ENCODE data around the gene RESP18.
A peak's percentile ranks its signal among the peaks of the same experiment; 100 is the strongest.
"Not testable (repeated sequence)": the region's sequence is repeated elsewhere in the genome, so short reads cannot be mapped to it uniquely, and the experiment has no call there.

The RESP18 gene

GRCh38 chr2:219290381-219291171 is 42.0 kb downstream of the RESP18 start:
- no peak for DNase-seq

- no peak for DNase-seq
These were observed 42.8 kb downstream of the RESP18 start for GRCh38 chr2:219289537-219290361.

GRCh38 chr2:219289195-219289536 is 43.4 kb downstream of the RESP18 start:
- DNase-seq = no peak

- no peak for DNase-seq
These were observed 44.8 kb downstream of the RESP18 start for GRCh38 chr2:219287580-219288265.

GRCh38 chr2:219287116-219287440 is 45.5 kb downstream of the RESP18 start:
- not testable (repeated sequence) for DNase-seq

- DNase-seq = no peak
These were observed 46.0 kb downstream of the RESP18 start for GRCh38 chr2:219286436-219287115.

GRCh38 chr2:219285894-219286425 is 46.6 kb downstream of the RESP18 start:
- no peak for DNase-seq

GRCh38 chr2:219285373-219285735 is 47.2 kb downstream of the RESP18 start:
- DNase-seq = no peak

GRCh38 chr2:219284501-219285372 is 47.8 kb downstream of the RESP18 start:
- DNase-seq = no peak

GRCh38 chr2:219282943-219283581 is 49.5 kb downstream of the RESP18 start:
- no peak for DNase-seq

GRCh38 chr2:219282375-219282774 is 50.2 kb downstream of the RESP18 start:
- DNase-seq = no peak

GRCh38 chr2:219281588-219281987 is 51.0 kb downstream of the RESP18 start:
- DNase-seq = no peak

GRCh38 chr2:219280651-219281050 is 51.9 kb downstream of the RESP18 start:
- no peak for DNase-seq

- no peak for DNase-seq
These were observed 52.5 kb downstream of the RESP18 start for GRCh38 chr2:219279916-219280516.

GRCh38 chr2:219279151-219279915 is 53.2 kb downstream of the RESP18 start, which contains the start of gene DNAJB2:
TSS of gene DNAJB2 (plus strand) at chr2:219279366. CDS start at chr2:219279834, 468 bp downstream.
- peak; percentile 98 to 99 for DNase-seq

- DNase-seq = no peak
These were observed 53.8 kb downstream of the RESP18 start for GRCh38 chr2:219278655-219279150.

- peak; percentile 42 to 80 for DNase-seq
These were observed 54.6 kb downstream of the RESP18 start for GRCh38 chr2:219277703-219278654.
